NCI-H2107 treated with DMSO at 0.1 percent for 48 hours (cell line): ENCODE results near the gene CDH23.

Source experiments
- DNase-seq: peaks from one replicate; lab custom pipeline; 2025; ENCODE audit not compliant: unreplicated experiment; lab: John Stamatoyannopoulos, UW

CDH23 gene

DNA sequence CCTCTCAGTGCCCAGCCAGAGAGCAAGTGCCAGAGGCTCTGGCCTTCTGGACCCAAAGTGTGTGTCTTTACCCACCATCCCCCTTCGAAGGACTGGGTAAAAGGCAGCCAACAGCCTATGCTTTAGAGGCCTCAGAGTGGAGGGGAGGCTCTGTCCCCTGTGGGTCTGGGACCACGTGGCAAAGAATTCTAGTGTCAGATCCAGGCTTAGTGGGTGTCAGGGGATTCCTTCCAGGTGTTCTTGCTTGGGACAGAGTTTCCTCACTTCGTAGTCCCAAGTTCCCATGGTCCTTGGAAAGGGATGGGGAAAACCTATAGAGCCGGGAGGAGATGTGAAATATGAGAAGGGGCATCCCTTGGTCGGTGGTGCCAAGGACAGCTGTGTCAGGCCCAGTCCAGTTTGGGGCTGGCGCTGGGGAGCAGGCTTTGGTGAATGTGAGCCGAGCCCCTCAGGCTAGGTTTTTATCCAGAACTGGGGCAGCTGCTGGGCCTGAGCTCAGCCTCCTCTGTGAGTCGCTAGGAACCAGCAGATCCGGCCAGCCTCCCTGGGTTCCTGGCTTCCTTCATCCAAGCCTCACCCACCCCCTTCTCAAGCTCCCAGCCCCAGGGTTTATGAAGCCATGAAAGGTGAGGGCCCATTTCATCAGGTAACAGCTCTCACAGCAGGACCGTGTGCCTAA is 251.7 kb downstream of the CDH23 start:
- DNase-seq, result no peak

DNA sequence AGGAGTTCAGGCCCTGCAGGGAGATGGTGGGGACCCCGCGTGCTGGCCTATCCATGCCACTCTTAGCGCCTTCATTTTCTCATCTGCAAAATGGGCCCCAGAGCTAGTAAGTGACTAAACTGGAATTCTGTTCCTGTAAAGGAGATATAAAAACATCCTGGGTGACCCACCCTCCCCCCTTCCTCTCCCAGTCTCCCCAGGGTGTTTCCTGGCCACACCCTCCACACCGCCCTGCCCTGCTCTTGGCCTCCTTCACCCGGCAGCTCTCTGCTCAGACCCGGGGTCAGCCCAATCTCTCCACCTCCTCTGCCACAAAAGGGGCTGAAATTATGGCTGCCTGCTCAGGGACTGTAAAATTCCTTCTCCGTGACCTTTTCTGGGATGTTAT is 252.2 kb downstream of the CDH23 start:
- DNase-seq, result no peak

GRCh38 chr10:71649631-71650030 is 252.9 kb downstream of the CDH23 start:
- DNase-seq, result no peak

DNA sequence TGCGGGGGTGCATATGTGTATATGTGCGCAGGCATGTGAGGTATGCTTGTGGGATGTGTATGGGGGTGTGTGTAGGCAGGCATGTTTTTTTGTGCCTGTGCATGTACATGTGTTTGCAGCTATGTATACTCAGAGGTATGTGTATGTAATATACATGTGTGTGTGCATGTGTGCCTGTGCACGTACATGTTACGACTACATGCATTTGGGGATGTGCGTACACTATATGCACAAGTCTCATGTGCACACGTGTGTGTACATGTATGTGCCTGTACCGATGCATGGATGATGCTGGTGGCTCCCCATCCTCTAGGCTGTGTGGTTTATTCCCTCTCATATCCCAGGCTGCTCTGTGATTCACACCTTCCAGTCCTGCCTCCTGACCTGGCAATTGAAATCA is 253.7 kb downstream of the CDH23 start:
- DNase-seq, result no peak

DNA sequence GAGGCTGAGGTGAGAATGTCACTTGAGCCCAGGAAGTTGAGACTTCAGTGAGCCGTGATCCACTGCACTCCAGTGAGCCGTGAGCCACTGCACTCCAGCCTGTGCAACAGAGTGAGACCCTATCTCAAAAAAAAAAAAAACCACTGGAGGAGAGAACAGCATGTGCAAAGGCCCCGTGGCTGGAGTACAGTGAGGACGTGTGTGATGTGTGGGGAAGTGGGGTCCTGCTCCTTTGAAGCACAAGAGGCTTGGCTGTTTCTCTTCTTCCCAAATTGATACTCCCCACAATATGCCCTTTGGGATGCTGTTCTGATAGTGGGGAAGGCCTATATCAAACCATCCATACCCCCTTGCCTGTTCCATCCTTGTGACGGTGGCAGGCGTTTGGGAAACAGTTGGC is 254.7 kb downstream of the CDH23 start:
- no peak for DNase-seq

DNA sequence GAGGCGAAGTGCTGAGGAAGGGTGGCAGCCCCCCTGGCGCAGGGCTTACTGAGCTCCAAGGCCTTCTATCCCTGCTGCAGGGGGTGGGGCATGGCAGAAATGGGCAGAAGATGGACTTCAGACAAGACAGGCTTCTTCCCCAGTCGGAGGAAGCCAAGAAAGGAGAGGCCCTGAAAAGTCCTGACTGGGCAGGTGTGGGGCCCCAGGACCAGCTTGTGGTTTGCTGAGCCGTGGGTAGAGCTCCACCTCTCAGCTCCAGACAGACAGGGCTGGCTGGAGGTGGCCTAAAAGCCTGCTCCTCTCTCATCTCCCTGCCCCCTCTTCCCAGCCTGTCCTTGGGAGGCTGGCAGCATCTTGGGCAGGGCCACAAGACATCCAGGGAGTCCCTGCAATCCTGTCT is 255.2 kb downstream of the CDH23 start:
- no peak for DNase-seq

DNA sequence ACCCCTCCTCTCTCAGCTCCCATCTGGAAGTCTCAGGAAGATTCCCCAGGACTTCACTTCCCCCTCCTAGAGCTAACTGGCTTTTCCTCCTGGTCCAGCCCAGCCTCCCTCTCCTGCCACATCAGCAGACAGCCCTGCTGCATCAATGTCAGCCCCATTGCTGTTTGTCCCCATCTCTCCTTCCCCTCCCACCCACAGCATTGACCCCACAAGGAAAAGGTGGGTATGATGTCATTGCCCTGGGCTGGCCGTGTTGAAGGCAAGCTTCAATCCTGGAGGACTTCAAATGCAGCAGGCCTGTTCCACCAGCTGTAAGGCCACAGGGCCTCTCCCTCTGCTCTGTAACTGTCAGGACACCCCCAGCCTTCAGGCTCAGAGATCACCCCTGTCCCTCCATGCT is 256.3 kb downstream of the CDH23 start:
- no peak for DNase-seq

- no peak for DNase-seq
Measured at GRCh38 chr10:71656220-71656619, 259.5 kb downstream of the CDH23 start.

GRCh38 chr10:71657604-71658466 is 261.1 kb downstream of the CDH23 start:
- no peak for DNase-seq

DNA sequence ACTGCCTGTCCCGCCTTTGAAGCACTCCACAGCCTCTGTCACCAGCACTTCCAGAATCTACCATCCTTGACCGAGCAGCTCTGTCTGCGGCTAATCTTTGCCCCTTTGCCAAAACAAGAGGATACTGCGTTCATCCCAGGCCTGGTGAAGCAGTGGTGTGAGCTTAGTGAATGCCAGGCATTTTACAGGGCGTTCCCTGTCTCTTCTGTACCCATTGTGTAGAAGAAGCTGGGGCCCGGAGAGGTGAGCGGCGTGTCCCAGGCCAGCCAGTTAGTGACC is 261.7 kb downstream of the CDH23 start:
- no peak for DNase-seq

GRCh38 chr10:71659111-71659634 is 262.5 kb downstream of the CDH23 start:
- no peak for DNase-seq

- DNase-seq, result no peak
Measured at GRCh38 chr10:71659737-71660136, 263.0 kb downstream of the CDH23 start.

DNA sequence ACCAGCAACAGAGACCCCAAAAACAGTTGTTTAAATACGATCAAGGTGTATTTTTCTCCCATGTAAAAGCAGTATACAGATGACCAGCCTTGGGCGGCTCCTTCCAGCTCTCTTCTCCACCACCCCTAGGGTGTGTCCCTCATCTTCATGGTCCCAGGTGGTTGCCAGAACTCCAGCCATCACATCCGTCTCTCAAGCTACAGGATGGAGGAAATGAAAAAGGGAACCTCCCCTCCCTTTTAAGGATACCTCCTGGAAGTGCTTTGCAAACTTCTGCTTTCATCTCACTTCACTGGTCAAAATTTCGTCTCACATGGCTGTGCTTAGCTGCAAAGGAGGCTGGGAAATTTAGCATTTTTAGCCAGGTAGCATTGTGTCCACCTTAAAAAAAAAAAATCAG is 263.6 kb downstream of the CDH23 start:
- DNase-seq, result no peak

- no peak for DNase-seq
Measured at GRCh38 chr10:71661060-71661622, 264.4 kb downstream of the CDH23 start.

GRCh38 chr10:71661779-71662336 is 265.1 kb downstream of the CDH23 start:
- DNase-seq, result no peak

DNA sequence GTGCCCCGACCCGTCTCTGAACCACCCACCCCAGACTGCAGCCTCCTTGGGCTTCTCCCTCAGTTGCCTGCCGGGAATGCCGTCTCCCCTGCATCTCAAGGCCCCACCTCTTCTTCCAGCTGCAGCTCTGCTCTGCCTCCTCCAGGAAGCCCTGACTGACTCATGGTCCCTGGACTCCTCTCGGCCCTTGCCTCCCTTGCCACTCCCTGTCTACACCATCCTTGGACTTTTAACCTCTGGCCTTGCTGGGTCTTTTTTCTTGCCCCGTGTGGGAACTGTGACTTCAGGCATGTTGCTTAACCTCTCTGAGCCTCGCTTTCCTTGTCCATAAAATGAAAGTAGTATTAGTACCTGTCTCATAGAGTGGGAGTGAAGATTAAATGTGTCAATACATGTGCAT is 266.6 kb downstream of the CDH23 start:
- DNase-seq, result no peak

- no peak for DNase-seq
Measured at GRCh38 chr10:71664585-71664984, 267.9 kb downstream of the CDH23 start.

- no peak for DNase-seq
Measured at GRCh38 chr10:71665456-71665855, 268.7 kb downstream of the CDH23 start.

DNA sequence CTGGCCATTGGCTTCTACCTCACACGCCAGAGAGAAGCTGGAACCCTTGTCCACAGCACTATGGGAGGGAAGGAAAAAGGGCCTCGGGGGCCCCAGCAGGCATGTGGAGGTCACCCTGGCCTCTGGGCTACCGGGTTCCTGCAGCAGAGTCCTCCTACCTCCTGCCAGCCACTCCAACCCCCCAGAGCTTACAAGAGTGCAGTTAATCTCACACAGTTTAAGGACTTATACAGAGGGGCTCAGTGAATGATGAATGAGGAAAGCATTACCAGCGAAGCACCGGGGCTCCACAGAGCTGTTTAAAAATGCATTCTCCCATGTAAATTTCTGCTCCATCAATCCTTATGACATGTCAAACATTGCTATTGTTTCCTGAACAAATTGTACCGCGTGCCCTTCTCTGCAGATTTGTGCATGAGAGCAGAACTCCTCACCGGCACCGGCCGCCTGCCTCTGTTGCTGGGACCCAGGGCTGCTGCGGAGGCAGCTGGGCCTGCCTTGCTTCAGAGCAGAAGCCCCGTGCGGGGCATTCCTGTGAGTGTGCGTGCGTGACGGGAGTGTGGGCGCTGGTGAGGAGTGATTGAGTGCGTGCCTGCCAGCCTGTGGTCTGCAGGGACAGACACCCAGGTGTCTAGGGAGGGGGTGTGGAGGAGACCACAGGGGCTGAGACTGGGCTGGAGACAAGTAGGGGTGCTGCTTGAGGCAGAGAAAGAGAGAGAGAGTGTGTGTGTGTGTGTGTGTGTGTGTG is 270.1 kb downstream of the CDH23 start:
- DNase-seq, result peak; percentile 9

- DNase-seq, result no peak
Measured at GRCh38 chr10:71667387-71667752, 270.6 kb downstream of the CDH23 start.
